ENCODE data around the gene RBBP5.

RBBP5 gene

GRCh38 chr1:205052690-205053089 is 69.1 kb downstream of the RBBP5 start:
- no peaks in the 10 kb centered on the region for H3K27me3 ChIP-seq (ENCODE audit: control insufficient read depth in 5 of 5, insufficient read depth in 4 of 5, low read length in 5 of 5)
- H3K9ac ChIP-seq (ENCODE audit: low read length in 5 of 5): no peak overlapping the region
- no peaks in the 10 kb centered on the region for H3K9me3 ChIP-seq (ENCODE audit: control insufficient read depth in 5 of 5, low read length in 5 of 5)
- H3K4me1 ChIP-seq (ENCODE audit: control insufficient read depth in 5 of 5, insufficient read depth in 5 of 5, low read length in 5 of 5): peaks cover 0 to 33% (median 20%) of the 10 kb centered on the region in 5 donors
- H3K36me3 ChIP-seq (ENCODE audit: control insufficient read depth in 5 of 5, insufficient read depth in 5 of 5, low read length in 5 of 5): no peaks in the 10 kb centered on the region
- H3K4me3 ChIP-seq (ENCODE audit: low read depth in 1 of 5, low read length in 5 of 5): no peak overlapping the region
- no peak overlapping the region for H3K27ac ChIP-seq (ENCODE audit: low read depth, low read length)

- H3K4me1 ChIP-seq (ENCODE audit: control insufficient read depth in 5 of 5, insufficient read depth in 5 of 5, low read length in 5 of 5): peaks cover 0 to 33% (median 18%) of the 10 kb centered on the region in 5 donors
- no peaks in the 10 kb centered on the region for H3K9me3 ChIP-seq (ENCODE audit: control insufficient read depth in 5 of 5, low read length in 5 of 5)
- no peak overlapping the region for H3K27ac ChIP-seq (ENCODE audit: low read depth, low read length)
- peaks cover 10 to 20% (median 17%) of the 10 kb centered on the region in 5 donors for H3K27me3 ChIP-seq (ENCODE audit: control insufficient read depth in 5 of 5, insufficient read depth in 4 of 5, low read length in 5 of 5)
- H3K9ac ChIP-seq (ENCODE audit: low read length in 5 of 5): no peak overlapping the region
- H3K36me3 ChIP-seq (ENCODE audit: control insufficient read depth in 5 of 5, insufficient read depth in 5 of 5, low read length in 5 of 5): no peaks in the 10 kb centered on the region
- no peak overlapping the region for H3K4me3 ChIP-seq (ENCODE audit: low read depth in 1 of 5, low read length in 5 of 5)
Observed at GRCh38 chr1:205049479-205049878, 72.3 kb downstream of the RBBP5 start.

- H3K27ac ChIP-seq (ENCODE audit: low read depth, low read length): no peak overlapping the region
- no peak overlapping the region for H3K9ac ChIP-seq (ENCODE audit: low read length in 5 of 5)
- H3K4me3 ChIP-seq (ENCODE audit: low read depth in 1 of 5, low read length in 5 of 5): no peak overlapping the region
- H3K4me1 ChIP-seq (ENCODE audit: control insufficient read depth in 5 of 5, insufficient read depth in 5 of 5, low read length in 5 of 5): peaks cover 0 to 23% (median 9%) of the 10 kb centered on the region in 5 donors
- peaks cover 10 to 30% (median 28%) of the 10 kb centered on the region in 5 donors for H3K27me3 ChIP-seq (ENCODE audit: control insufficient read depth in 5 of 5, insufficient read depth in 4 of 5, low read length in 5 of 5)
- no peaks in the 10 kb centered on the region for H3K36me3 ChIP-seq (ENCODE audit: control insufficient read depth in 5 of 5, insufficient read depth in 5 of 5, low read length in 5 of 5)
- H3K9me3 ChIP-seq (ENCODE audit: control insufficient read depth in 5 of 5, low read length in 5 of 5): no peaks in the 10 kb centered on the region
Observed at GRCh38 chr1:205048382-205048781, 73.4 kb downstream of the RBBP5 start.

GRCh38 chr1:205047764-205048231 is 74.0 kb downstream of the RBBP5 start:
- H3K9ac ChIP-seq (ENCODE audit: low read length in 5 of 5): no peak overlapping the region

GRCh38 chr1:205046870-205047269 is 74.9 kb downstream of the RBBP5 start:
- Histone ChIP-seq H3K9ac (ENCODE audit: low read length in 5 of 5) (no peak overlapping the region), H3K27me3 (ENCODE audit: control insufficient read depth in 5 of 5, insufficient read depth in 4 of 5, low read length in 5 of 5) (peaks cover 13 to 41% (median 33%) of the 10 kb centered on the region in 5 donors)

More at GRCh38 chr1:205047764-205048231, 74.0 kb downstream of the RBBP5 start:
- no peaks in the 10 kb centered on the region for H3K36me3 ChIP-seq (ENCODE audit: control insufficient read depth in 5 of 5, insufficient read depth in 5 of 5, low read length in 5 of 5)
- H3K27ac ChIP-seq (ENCODE audit: low read depth, low read length): no peak overlapping the region
- H3K27me3 ChIP-seq (ENCODE audit: control insufficient read depth in 5 of 5, insufficient read depth in 4 of 5, low read length in 5 of 5): peaks cover 10 to 33% (median 30%) of the 10 kb centered on the region in 5 donors
- peaks cover 0 to 23% (median 9%) of the 10 kb centered on the region in 5 donors for H3K4me1 ChIP-seq (ENCODE audit: control insufficient read depth in 5 of 5, insufficient read depth in 5 of 5, low read length in 5 of 5)
- no peaks in the 10 kb centered on the region for H3K9me3 ChIP-seq (ENCODE audit: control insufficient read depth in 5 of 5, low read length in 5 of 5)
- no peak overlapping the region for H3K4me3 ChIP-seq (ENCODE audit: low read depth in 1 of 5, low read length in 5 of 5)

GRCh38 chr1:205045146-205045545 is 76.6 kb downstream of the RBBP5 start:
- Histone ChIP-seq H3K36me3 (ENCODE audit: control insufficient read depth in 5 of 5, insufficient read depth in 5 of 5, low read length in 5 of 5) (no peaks in the 10 kb centered on the region), H3K9ac (ENCODE audit: low read length in 5 of 5) (no peak overlapping the region), H3K4me3 (ENCODE audit: low read depth in 1 of 5, low read length in 5 of 5) (no peak overlapping the region), H3K4me1 (ENCODE audit: control insufficient read depth in 5 of 5, insufficient read depth in 5 of 5, low read length in 5 of 5) (peaks cover 0 to 23% (median 9%) of the 10 kb centered on the region in 5 donors), H3K9me3 (ENCODE audit: control insufficient read depth in 5 of 5, low read length in 5 of 5) (no peaks in the 10 kb centered on the region), H3K27me3 (ENCODE audit: control insufficient read depth in 5 of 5, insufficient read depth in 4 of 5, low read length in 5 of 5) (peaks cover 16 to 52% (median 40%) of the 10 kb centered on the region in 5 donors), H3K27ac (ENCODE audit: low read depth, low read length) (no peak overlapping the region)

More at GRCh38 chr1:205046870-205047269, 74.9 kb downstream of the RBBP5 start:
- Histone ChIP-seq H3K27ac (ENCODE audit: low read depth, low read length) (no peak overlapping the region), H3K9me3 (ENCODE audit: control insufficient read depth in 5 of 5, low read length in 5 of 5) (no peaks in the 10 kb centered on the region), H3K4me1 (ENCODE audit: control insufficient read depth in 5 of 5, insufficient read depth in 5 of 5, low read length in 5 of 5) (peaks cover 0 to 23% (median 9%) of the 10 kb centered on the region in 5 donors), H3K36me3 (ENCODE audit: control insufficient read depth in 5 of 5, insufficient read depth in 5 of 5, low read length in 5 of 5) (no peaks in the 10 kb centered on the region), H3K4me3 (ENCODE audit: low read depth in 1 of 5, low read length in 5 of 5) (no peak overlapping the region)

- Histone ChIP-seq H3K36me3 (ENCODE audit: control insufficient read depth in 5 of 5, insufficient read depth in 5 of 5, low read length in 5 of 5) (no peaks in the 10 kb centered on the region), H3K4me1 (ENCODE audit: control insufficient read depth in 5 of 5, insufficient read depth in 5 of 5, low read length in 5 of 5) (peaks cover 0 to 22% (median 8%) of the 10 kb centered on the region in 5 donors), H3K9ac (ENCODE audit: low read length in 5 of 5) (no peak overlapping the region), H3K27me3 (ENCODE audit: control insufficient read depth in 5 of 5, insufficient read depth in 4 of 5, low read length in 5 of 5) (peaks cover 16 to 52% (median 40%) of the 10 kb centered on the region in 5 donors), H3K9me3 (ENCODE audit: control insufficient read depth in 5 of 5, low read length in 5 of 5) (no peaks in the 10 kb centered on the region), H3K4me3 (ENCODE audit: low read depth in 1 of 5, low read length in 5 of 5) (no peak overlapping the region), H3K27ac (ENCODE audit: low read depth, low read length) (no peak overlapping the region)
Observed at GRCh38 chr1:205044741-205045140, 77.0 kb downstream of the RBBP5 start.

- no peaks in the 10 kb centered on the region for H3K36me3 ChIP-seq (ENCODE audit: control insufficient read depth in 5 of 5, insufficient read depth in 5 of 5, low read length in 5 of 5)
- no peaks in the 10 kb centered on the region for H3K9me3 ChIP-seq (ENCODE audit: control insufficient read depth in 5 of 5, low read length in 5 of 5)
- H3K27ac ChIP-seq (ENCODE audit: low read depth, low read length): no peak overlapping the region
- peaks cover 0 to 13% (median 0%) of the 10 kb centered on the region in 5 donors for H3K4me1 ChIP-seq (ENCODE audit: control insufficient read depth in 5 of 5, insufficient read depth in 5 of 5, low read length in 5 of 5)
- H3K9ac ChIP-seq (ENCODE audit: low read length in 5 of 5): no peak overlapping the region
- H3K27me3 ChIP-seq (ENCODE audit: control insufficient read depth in 5 of 5, insufficient read depth in 4 of 5, low read length in 5 of 5): peaks cover 16 to 52% (median 40%) of the 10 kb centered on the region in 5 donors
- H3K4me3 ChIP-seq (ENCODE audit: low read depth in 1 of 5, low read length in 5 of 5): no peak overlapping the region
Observed at GRCh38 chr1:205043866-205044265, 77.9 kb downstream of the RBBP5 start.

- Histone ChIP-seq H3K9ac (ENCODE audit: low read length in 5 of 5) (no peak within 1 kb of the TSS), H3K9me3 (ENCODE audit: control insufficient read depth in 5 of 5, low read length in 5 of 5) (no peaks in the 10 kb centered on the region), H3K4me1 (ENCODE audit: control insufficient read depth in 5 of 5, insufficient read depth in 5 of 5, low read length in 5 of 5) (peaks cover 0 to 6% (median 0%) of the 10 kb centered on the region in 5 donors), H3K4me3 (ENCODE audit: low read depth in 1 of 5, low read length in 5 of 5) (no peak within 1 kb of the TSS), H3K36me3 (ENCODE audit: control insufficient read depth in 5 of 5, insufficient read depth in 5 of 5, low read length in 5 of 5) (no peaks in the 10 kb centered on the region), H3K27me3 (ENCODE audit: control insufficient read depth in 5 of 5, insufficient read depth in 4 of 5, low read length in 5 of 5) (peaks cover 16 to 52% (median 40%) of the 10 kb centered on the region in 5 donors), H3K27ac (ENCODE audit: low read depth, low read length) (no peak within 1 kb of the TSS)
Observed at GRCh38 chr1:205042911-205043806, 78.6 kb downstream of the RBBP5 start, which contains the start of gene CNTN2. CNTN2 (plus strand) TSS chr1:205043212; CDS start chr1:205053186, 9,974 bp downstream.
